Embryonic facial prominence (tissue), 1 donor: Measurements from ENCODE around the gene PAX9.

ENCODE experiments used
- DNase-seq: peaks from one replicate; pipeline ENCODE4 v3.0.0-alpha.2; 2016; ENCODE audit errors: extremely low spot score

PAX9 gene

GRCh38 chr14:36661506-36662257, at the start of gene PAX9:
TSS of gene PAX9 (plus strand) at chr14:36661860. CDS start at chr14:36662090, 230 bp downstream.
- peak; percentile 77 for DNase-seq

DNA sequence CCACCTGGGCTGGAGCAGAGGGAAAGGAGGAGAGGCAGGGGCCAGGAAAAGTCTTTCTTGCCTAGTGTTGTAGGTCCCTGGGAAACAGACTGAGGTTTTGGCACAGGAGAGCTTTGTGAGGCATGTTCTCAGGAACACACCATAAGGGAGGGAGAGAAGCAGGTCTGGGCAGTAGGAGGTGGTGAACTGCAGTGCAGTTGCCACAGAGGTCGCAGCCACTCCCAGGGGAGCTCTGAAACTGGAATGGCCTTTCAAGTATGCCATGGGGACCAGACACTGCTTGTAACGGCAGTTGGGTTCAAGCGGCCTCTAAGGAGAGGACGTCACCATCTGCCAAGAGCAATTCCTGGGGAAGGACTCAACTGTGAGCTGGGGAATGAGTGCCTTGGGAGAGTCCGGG, 43.8 kb upstream of the PAX9 start:
- no peak for DNase-seq

GRCh38 chr14:36618641-36619040, 43.0 kb upstream of the PAX9 start:
- DNase-seq: no peak

DNA sequence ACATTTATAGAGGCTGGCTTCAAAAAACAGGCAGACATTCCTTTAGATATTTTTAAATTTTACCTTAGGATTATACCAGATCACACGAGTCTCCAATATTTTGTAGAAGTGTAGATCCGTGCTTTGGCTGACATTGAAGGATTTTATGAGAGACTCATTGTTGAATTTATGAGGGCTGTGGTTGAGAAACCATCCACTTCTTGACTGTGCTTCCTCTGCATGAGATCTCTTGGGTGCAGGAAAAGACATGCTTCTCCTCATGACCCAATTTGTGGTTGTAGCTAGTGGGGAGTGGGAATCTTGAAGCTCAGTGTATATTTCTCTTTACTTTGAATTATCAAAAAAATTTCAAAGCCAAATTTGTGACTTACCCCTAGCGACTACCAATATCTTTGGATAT, 42.5 kb upstream of the PAX9 start:
- DNase-seq: no peak

- no peak for DNase-seq
These were observed 41.8 kb upstream of the PAX9 start for GRCh38 chr14:36619853-36620252.

DNA sequence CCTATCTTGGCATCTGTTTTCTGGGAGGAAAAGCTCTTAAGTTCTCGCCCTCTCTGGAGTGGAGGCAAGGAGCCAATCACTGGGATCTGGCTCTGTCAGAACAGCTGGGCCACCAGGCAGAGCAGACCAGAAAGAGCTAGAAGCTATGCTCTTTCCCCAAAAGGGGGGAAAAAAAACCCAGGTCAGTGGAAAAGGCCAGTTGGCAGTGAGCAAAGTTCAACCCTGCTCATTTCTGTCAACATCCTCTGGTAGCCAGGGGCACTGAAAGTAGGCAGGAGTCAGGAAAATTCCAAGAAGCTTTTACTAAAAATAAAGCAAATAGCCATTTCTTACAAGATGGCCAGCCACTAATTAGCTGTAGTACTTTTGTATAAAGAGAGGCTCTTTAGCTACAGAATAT, 36.6 kb upstream of the PAX9 start:
- DNase-seq: no peak

- DNase-seq: no peak
These were observed 36.2 kb upstream of the PAX9 start for GRCh38 chr14:36625436-36625835.

DNA sequence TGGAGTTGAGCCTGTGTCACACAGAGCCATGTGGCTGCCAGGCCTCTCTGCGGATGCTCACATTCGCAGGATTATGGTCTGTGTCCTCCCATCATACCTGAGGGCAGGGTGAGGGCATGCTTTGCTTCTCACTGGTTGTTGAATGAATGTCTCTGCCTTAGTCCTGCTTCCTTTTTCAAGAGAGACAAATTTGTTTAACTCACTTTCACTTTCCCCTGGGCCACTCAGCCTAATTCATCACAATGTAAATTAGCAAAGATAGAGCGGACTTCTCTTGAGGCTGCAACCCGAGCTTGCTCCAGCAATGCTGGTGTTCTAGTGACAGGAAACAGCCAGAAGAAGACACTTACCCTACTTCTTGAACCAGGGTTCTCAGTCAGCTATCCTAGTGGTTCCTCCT, 35.5 kb upstream of the PAX9 start:
- DNase-seq: no peak

GRCh38 chr14:36627981-36628380, 33.7 kb upstream of the PAX9 start:
- DNase-seq: no peak

GRCh38 chr14:36633580-36633979, 28.1 kb upstream of the PAX9 start:
- no peak for DNase-seq

DNA sequence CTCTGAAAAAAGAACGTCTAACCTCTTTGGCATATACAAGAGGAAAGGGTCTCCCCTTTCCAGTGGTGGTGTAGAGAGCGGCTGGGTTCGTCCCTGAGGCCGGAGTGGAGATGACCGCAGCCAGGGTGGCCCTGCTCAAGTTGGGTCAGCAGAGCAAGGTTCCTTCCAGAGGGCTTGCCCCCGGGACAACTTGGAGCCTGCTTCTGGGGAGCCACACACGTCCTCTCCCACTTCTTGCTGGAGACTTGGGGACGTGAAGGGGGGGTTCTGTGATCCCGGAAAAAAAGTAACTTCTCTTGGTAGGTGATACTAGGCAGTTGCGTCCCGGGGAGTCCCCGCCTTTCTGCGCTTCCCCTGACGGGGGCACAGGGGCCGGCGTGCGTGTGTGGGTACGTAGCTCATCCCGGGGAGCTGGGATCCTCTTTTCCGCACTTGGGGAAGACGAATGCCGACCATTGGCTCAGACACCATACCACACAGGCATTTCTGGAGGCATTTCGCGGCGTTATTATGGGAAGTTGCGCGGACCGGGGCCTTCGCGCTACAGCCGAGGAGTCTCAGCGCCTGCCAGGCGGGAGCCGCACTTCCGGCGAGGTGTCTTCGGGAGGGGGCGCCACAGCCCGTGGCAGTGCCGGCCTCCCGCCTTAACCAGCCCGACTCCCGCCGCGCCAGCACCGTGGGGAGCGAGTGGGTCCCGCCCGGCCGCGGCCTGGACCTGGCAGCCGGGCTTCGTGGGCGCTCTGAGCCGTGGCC, 14.8 kb upstream of the PAX9 start:
- DNase-seq: no peak

DNA sequence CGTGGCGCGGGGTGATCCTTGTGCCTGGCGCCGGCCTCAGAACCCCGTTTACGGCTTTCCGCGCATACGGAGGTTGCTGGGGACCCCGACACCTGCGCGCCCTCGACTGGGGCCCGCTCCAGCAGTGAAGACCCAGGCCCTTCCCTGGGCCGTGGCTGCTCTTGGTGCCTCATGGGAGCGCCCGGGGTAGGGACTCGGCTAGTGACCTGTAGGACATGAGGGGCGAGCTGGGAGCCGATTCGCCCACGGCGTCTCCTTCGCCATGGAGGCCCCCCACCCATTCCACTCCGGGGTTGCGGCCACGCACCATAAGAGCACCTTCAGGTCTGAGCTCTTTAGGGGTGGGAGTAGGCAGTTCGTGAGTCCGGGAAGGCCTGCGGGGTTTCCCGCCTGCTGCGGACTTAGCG, 14.2 kb upstream of the PAX9 start:
- no peak for DNase-seq

DNA sequence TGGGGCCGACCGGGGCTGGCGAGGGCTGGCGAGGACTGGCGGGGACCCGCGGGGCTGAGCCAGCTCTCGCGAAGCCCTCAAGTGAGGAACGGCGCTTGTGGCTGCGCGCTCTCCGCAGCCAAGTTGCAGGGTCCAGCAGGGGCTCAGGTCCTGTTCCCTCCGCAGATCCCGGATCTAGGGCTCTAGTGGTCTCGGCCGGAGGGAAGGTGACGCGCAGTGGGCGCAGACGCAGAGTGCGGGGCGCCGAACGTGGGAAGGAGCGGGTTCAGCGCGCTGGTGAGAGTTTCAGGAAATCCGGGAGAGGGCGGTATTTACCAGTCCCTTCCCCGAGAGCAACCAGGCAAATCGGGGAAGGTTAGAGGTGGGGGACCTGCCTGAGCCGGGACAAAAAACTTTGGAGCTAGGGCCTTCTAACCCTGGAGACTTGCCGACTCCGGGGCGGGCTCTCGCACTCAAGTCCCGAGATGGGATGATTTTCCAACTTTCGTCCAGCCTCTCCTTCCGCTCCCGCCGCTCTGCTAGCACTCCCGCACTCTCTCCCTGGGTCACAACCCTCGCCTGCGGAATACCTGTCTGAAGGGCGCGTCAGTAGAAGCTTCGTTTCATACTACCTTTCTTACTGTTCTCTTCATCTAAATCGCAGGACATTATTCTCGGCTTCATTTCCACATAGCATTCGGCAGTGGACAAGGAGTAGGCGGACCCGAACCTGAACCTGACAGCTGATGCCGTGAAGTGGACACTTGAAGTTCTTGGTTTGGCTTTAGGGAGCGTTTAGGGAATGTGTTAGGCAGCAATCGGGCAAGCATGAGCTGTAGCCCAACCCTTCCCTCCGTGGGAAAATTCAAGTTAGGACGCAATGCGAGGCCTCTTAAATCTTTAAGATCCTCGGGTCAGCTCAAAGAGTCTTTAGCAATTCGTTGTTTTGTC, 13.6 kb upstream of the PAX9 start:
- DNase-seq: no peak

DNA sequence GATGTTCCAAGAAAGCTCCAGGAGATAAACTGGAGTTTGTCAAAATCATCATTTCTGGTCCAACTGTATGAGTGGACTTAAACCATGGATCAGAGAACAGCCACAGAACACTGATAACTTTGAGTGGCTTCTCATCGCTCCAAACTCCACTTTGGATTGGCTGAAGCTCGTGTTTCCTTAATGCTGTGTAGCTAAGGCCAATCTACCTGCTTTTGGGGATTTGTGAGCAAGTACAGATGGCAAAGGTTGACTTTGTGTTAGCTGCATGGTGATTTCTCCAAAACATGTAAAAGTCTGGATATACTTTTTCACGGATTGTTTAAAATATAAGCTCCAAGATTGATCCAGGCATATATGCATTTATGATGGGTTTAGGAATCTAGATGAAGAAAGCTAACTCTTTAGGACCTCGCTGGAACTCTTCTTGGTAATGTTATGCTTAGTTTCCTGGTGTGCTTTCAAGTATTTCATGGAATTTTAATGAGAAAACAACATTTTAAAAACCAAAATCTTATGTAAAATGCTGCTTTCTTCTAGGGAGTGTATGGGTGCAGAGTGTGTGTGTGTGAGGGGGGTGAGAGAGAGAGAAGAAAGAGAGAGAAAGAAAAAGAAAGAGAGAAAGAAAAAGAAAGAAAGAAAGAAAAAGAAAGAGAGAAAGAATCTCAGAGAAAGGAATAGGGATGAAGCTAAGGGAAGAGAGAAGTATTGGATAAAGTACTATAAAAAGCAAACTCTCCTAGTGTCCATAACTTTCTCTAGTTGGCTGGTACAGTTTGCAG, 11.6 kb upstream of the PAX9 start:
- no peak for DNase-seq

DNA sequence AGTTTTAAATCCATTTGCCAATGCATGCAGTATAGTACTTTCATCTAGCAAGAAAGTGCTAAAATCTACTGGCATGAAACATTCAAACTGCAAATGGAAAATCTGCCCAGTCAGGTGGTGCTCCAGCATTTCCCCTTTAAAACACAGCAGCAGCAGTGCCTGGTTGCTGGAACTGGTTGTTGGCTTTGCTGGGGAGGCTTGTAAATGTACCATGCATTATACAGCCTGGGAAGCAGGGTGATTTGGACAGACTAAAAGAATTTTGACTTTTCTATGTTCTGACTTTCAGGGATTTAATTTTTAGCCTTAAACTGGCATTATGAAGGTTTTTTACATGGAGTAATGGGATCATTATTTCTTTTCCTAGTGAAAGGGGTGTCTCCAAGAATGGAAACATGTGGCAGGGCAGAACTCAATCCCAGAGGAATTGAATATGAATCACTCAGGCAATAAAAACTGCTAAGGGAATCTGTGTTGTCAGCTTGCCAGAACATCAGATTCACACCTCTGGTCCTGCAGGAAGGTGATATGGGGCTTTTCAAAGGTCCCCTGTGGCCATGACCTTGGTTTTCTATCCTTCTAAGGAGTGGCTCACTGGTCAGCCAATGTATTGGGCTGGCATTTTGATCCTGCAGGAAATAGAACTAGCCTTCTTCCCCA, 9.0 kb upstream of the PAX9 start:
- no peak for DNase-seq

- no peak for DNase-seq
These were observed 8.2 kb upstream of the PAX9 start for GRCh38 chr14:36653413-36653812.

DNA sequence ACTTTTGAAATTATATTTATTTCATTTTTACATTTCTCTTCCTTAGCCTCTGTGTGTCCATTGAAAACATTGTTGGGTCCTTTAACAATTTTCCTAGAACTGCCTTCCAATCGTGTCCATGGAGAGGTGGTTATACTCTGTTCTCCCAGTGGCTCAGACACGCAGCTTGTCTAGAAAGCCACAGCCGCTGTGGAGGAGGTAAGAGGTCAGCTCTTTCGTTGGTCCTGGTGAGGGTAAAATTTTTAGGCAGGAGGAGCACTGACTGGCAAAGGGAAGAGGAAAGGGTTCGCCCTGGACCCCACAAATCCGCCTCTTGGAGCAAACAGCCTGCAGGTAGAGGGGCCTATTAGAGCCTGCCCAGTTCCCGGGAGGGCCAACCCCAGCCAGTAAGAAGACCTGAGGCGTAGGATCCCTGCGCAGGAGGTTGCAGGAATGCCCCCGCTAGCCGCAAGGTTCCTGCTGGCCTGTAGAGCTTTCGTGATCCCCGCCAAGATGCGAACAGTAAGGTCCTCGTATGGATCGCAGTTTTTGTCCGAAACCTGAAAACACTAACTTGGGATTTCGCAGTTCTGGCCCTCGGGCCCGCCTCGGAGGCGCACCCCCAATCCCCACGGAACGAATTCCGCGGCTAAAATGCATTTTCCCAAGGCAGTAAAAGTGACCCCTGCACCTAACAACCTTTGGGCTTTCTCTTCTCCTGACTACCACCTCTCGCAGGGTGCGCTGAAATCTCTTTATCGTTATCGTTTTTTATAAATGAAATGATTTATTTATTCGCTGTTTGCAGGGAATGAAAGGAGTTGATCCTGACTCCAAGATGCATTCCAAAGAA, 7.5 kb upstream of the PAX9 start:
- no peak for DNase-seq

GRCh38 chr14:36654794-36655381, 6.8 kb upstream of the PAX9 start:
- no peak for DNase-seq

DNA sequence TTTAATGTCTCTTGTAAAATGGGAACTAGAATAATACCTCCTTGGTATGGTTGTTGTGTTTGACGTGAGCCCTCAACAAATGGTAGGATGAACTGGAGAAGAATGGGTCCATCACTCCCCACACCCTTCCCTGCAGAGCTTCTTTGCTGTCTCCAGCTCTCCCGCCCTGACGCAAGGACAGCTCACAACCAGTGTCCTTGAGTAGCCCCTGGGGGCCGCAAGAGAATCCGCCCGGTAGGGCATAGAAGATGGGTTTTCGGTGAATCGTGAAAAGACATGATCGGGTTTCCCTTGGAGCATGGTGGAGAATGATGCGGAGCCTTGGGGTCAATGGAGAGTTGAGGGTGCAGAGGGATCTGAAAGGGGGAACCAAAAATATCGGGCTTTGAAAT, 6.1 kb upstream of the PAX9 start:
- DNase-seq: no peak
